Activated CD4-positive, alpha-beta T cell treated with anti-CD3 and anti-CD28 coated beads for 1 hour (primary cell): ENCODE data around the gene KIF3B.
"Not testable (repeated sequence)": the region's sequence is repeated elsewhere in the genome, so short reads cannot be mapped to it uniquely, and the experiment has no call there.

ENCODE experiments used
- DNase-seq: peaks from one replicate; pipeline ENCODE4 v3.0.0-alpha.2; 2020

KIF3B gene

GRCh38 chr20:32296819-32297420, 19.5 kb downstream of the KIF3B start:
- DNase-seq, result no peak

- DNase-seq, result no peak
Observed at GRCh38 chr20:32297439-32297838, 20.0 kb downstream of the KIF3B start.

- DNase-seq, result no peak
Observed at GRCh38 chr20:32300647-32301046, 23.2 kb downstream of the KIF3B start.

- no peak for DNase-seq
Observed at GRCh38 chr20:32301719-32302506, 24.5 kb downstream of the KIF3B start.

- DNase-seq, result no peak
Observed at GRCh38 chr20:32302507-32302872, 25.0 kb downstream of the KIF3B start.

GRCh38 chr20:32304131-32304746, 26.8 kb downstream of the KIF3B start:
- DNase-seq, result no peak

GRCh38 chr20:32312718-32313424, 35.4 kb downstream of the KIF3B start:
- no peak for DNase-seq

- no peak for DNase-seq
Observed at GRCh38 chr20:32314768-32315167, 37.3 kb downstream of the KIF3B start.

- DNase-seq, result no peak
Observed at GRCh38 chr20:32315399-32315798, 37.9 kb downstream of the KIF3B start.

- no peak for DNase-seq
Observed at GRCh38 chr20:32315891-32316290, 38.4 kb downstream of the KIF3B start.

- no peak for DNase-seq
Observed at GRCh38 chr20:32316667-32317066, 39.2 kb downstream of the KIF3B start.

GRCh38 chr20:32319100-32319499, 41.6 kb downstream of the KIF3B start:
- DNase-seq, result no peak

GRCh38 chr20:32320305-32320704, 42.9 kb downstream of the KIF3B start:
- no peak for DNase-seq

- DNase-seq, result no peak
Observed at GRCh38 chr20:32321390-32321789, 43.9 kb downstream of the KIF3B start.

GRCh38 chr20:32322260-32322659, 44.8 kb downstream of the KIF3B start:
- not testable (repeated sequence) for DNase-seq

GRCh38 chr20:32323761-32324160, 46.3 kb downstream of the KIF3B start:
- not testable (repeated sequence) for DNase-seq

GRCh38 chr20:32325706-32326503, 48.5 kb downstream of the KIF3B start:
- no peak for DNase-seq

GRCh38 chr20:32326504-32326845, 49.0 kb downstream of the KIF3B start:
- DNase-seq, result no peak

- no peak for DNase-seq
Observed at GRCh38 chr20:32327087-32327681, 49.7 kb downstream of the KIF3B start.

GRCh38 chr20:32329817-32330554, 52.5 kb downstream of the KIF3B start:
- no peak for DNase-seq

GRCh38 chr20:32330555-32330897, 53.1 kb downstream of the KIF3B start:
- no peak for DNase-seq

- DNase-seq, result no peak
Observed at GRCh38 chr20:32332614-32333013, 55.2 kb downstream of the KIF3B start.
